H1 (cell line): ENCODE results near the gene MYH6. TPM values are rescaled to one million over a fixed set of nuclear protein-coding genes. Genes with fewer than 3 reads are reported as not detected.

Source experiments
- BRCA1 ChIP-seq: IDR thresholded peaks from 2 replicates; pipeline ENCODE4 v1.6.1; 2012; ENCODE audit warnings: low read depth, low read length, improper control_type of control experiment
- RAD21 ChIP-seq, 2 experiments: IDR thresholded peaks in 1 of 2; conservative IDR thresholded peaks in 1 of 2; 2 replicates each; pipeline ENCODE4 v1.6.1; 2011; ENCODE audit warnings: low read depth in 2 of 2, low read length in 2 of 2, improper control_type of control experiment in 1 of 2, inconsistent platforms in 1 of 2, mild to moderate bottlenecking in 1 of 2, moderate library complexity in 1 of 2
- polyA plus RNA-seq, 7 experiments: library from polyadenylated mRNA; depleted of rRNA in 3 of 7; stranded (reverse) in 5 of 7; unstranded in 2 of 7; fragments of >200 nt in 5 of 7; fragments of 200-250 nt in 2 of 7; gene quantifications; 1 replicate in 5 of 7; 2 replicates in 1 of 7; 4 replicates in 1 of 7; pipeline versions ENCODE4 v1.2.1 to v1.2.3, GENCODE V29; 2011 to 2013; ENCODE audit warnings: missing spikeins in 2 of 7, mixed read lengths in 2 of 7
- total RNA-seq: library from RNA; stranded (reverse); fragmentation: NEBNext Ultra II Directional; extraction: Animal tissue kit (Norgen Biotek cat#: 25700); gene quantifications from 2 replicates; pipeline ENCODE4 v1.2.1, GENCODE V29; 2021

The MYH6 gene
- total and polyA plus RNA-seq, 2 of the 8 experiments (the other 6 are each of a cell fraction or from before 2014, with no cell fraction given): 0.03 TPM; not detected in 1

DNA sequence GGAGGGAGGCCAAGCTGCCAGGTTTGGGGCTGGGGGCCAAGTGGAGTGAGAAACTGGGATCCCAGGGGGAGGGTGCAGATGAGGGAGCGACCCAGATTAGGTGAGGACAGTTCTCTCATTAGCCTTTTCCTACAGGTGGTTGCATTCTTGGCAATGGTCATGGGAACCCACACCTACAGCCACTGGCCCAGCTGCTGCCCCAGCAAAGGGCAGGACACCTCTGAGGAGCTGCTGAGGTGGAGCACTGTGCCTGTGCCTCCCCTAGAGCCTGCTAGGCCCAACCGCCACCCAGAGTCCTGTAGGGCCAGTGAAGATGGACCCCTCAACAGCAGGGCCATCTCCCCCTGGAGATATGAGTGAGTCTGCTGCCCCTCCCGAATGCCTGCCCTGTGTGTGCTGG is 35.0 kb downstream of the MYH6 start (continued):
- TF ChIP-seq BRCA1: no peak
- no peak for TF ChIP-seq RAD21 (IDR thresholded peaks at IDR 0.05 in 1 of 2, conservative IDR thresholded peaks at IDR 0.05 in 1 of 2; ENCODE audit: low read depth in 2 of 2, low read length in 2 of 2)
- TF ChIP-seq, all 59 proteins: peak for 0
